Muscle layer of duodenum (tissue), 2 donors: ENCODE measurements around the gene SNAPC1.
"Not testable (repeated sequence)": the region's sequence is repeated elsewhere in the genome, so short reads cannot be mapped to it uniquely, and the experiment has no call there.

Experiments
- H3K27ac ChIP-seq: one replicate; pipeline ENCODE4 v1.7.0; 2013; ENCODE audit warnings: mild to moderate bottlenecking, low read length
- H3K27me3 ChIP-seq: one replicate; pipeline ENCODE4 v1.7.0; 2013; ENCODE audit warnings: low read depth, mild to moderate bottlenecking, control low read depth, low read length
- H3K36me3 ChIP-seq, 2 donors: one replicate each; pipeline ENCODE4 v1.7.0; 2013; ENCODE audit warnings: low read length in 2 of 2, control low read depth in 1 of 2, mild to moderate bottlenecking in 1 of 2; ENCODE audit not compliant: insufficient read depth in 2 of 2, control insufficient read depth in 1 of 2
- H3K4me1 ChIP-seq, 2 donors: one replicate each; pipeline ENCODE4 v1.7.0; 2013; ENCODE audit warnings: low read length in 2 of 2, mild to moderate bottlenecking in 2 of 2, control low read depth in 1 of 2, moderate library complexity in 1 of 2; ENCODE audit not compliant: insufficient read depth in 2 of 2, control insufficient read depth in 1 of 2
- H3K4me3 ChIP-seq, 2 donors: one replicate each; pipeline ENCODE4 v1.7.0; 2013; ENCODE audit warnings: low read length in 2 of 2, low read depth in 1 of 2, mild to moderate bottlenecking in 1 of 2
- H3K9me3 ChIP-seq, 2 donors: one replicate each; pipeline ENCODE4 v1.7.0; 2013; ENCODE audit warnings: low read length in 2 of 2, control low read depth in 1 of 2, mild to moderate bottlenecking in 1 of 2; ENCODE audit not compliant: control insufficient read depth in 1 of 2
- donor health status: healthy.

Gene SNAPC1

GRCh38 chr14:61733972-61734371, 28.2 kb upstream of the SNAPC1 start:
- Histone ChIP-seq H3K4me1 (no peaks in the 10 kb centered on the region), H3K9me3 (no peaks in the 10 kb centered on the region), H3K36me3 (peaks cover 56 to 69% of the 10 kb centered on the region in 2 donors), H3K27ac (no peak overlapping the region), H3K4me3 (no peak overlapping the region), H3K27me3 (no peaks in the 10 kb centered on the region)

- Histone ChIP-seq H3K36me3 (peaks cover 74 to 78% of the 10 kb centered on the region in 2 donors), H3K9me3 (no peaks in the 10 kb centered on the region)
These were observed 25.5 kb upstream of the SNAPC1 start for GRCh38 chr14:61736751-61737150.

GRCh38 chr14:61737915-61738314, 24.3 kb upstream of the SNAPC1 start:
- Histone ChIP-seq H3K9me3 (no peaks in the 10 kb centered on the region), H3K27me3 (no peaks in the 10 kb centered on the region), H3K4me1 (no peaks in the 10 kb centered on the region), H3K36me3 (peaks cover 75 to 77% of the 10 kb centered on the region in 2 donors), H3K4me3 (no peak overlapping the region), H3K27ac (no peak overlapping the region)

More at GRCh38 chr14:61736751-61737150, 25.5 kb upstream of the SNAPC1 start:
- H3K27me3 ChIP-seq: no peaks in the 10 kb centered on the region
- H3K4me3 ChIP-seq: no peak overlapping the region
- H3K27ac ChIP-seq: no peak overlapping the region
- no peaks in the 10 kb centered on the region for H3K4me1 ChIP-seq

GRCh38 chr14:61739133-61739532, 23.1 kb upstream of the SNAPC1 start:
- Histone ChIP-seq H3K4me3 (no peak overlapping the region), H3K9me3 (no peaks in the 10 kb centered on the region), H3K27ac (no peak overlapping the region), H3K36me3 (peaks cover 69 to 75% of the 10 kb centered on the region in 2 donors), H3K27me3 (no peaks in the 10 kb centered on the region), H3K4me1 (no peaks in the 10 kb centered on the region)

- no peaks in the 10 kb centered on the region for H3K9me3 ChIP-seq
These were observed 19.8 kb upstream of the SNAPC1 start for GRCh38 chr14:61742371-61742770.

GRCh38 chr14:61744238-61744637, 18.0 kb upstream of the SNAPC1 start:
- no peak overlapping the region for H3K27ac ChIP-seq
- no peak overlapping the region for H3K4me3 ChIP-seq
- H3K4me1 ChIP-seq: peaks cover 0 to 2% of the 10 kb centered on the region in 2 donors
- H3K9me3 ChIP-seq: no peaks in the 10 kb centered on the region
- peaks cover 54 to 72% of the 10 kb centered on the region in 2 donors for H3K36me3 ChIP-seq
- no peaks in the 10 kb centered on the region for H3K27me3 ChIP-seq

More at GRCh38 chr14:61742371-61742770, 19.8 kb upstream of the SNAPC1 start:
- Histone ChIP-seq H3K27me3 (no peaks in the 10 kb centered on the region), H3K4me3 (no peak overlapping the region), H3K27ac (no peak overlapping the region), H3K36me3 (peaks cover 62 to 75% of the 10 kb centered on the region in 2 donors), H3K4me1 (no peaks in the 10 kb centered on the region)

GRCh38 chr14:61746346-61746745, 15.9 kb upstream of the SNAPC1 start:
- not testable (repeated sequence) for H3K27ac ChIP-seq, H3K4me3 ChIP-seq, H3K9me3 ChIP-seq, H3K27me3 ChIP-seq, H3K4me1 ChIP-seq
- peaks cover 37 to 61% of the 10 kb centered on the region in 2 donors for H3K36me3 ChIP-seq

- H3K9me3 ChIP-seq: no peaks in the 10 kb centered on the region
- H3K4me3 ChIP-seq: no peak overlapping the region
- peaks cover 33 to 56% of the 10 kb centered on the region in 2 donors for H3K36me3 ChIP-seq
- peaks cover 2 to 4% of the 10 kb centered on the region in 2 donors for H3K4me1 ChIP-seq
- no peaks in the 10 kb centered on the region for H3K27me3 ChIP-seq
- no peak overlapping the region for H3K27ac ChIP-seq
These were observed 15.3 kb upstream of the SNAPC1 start for GRCh38 chr14:61746881-61747280.

- Histone ChIP-seq H3K36me3 (peaks cover 29 to 52% of the 10 kb centered on the region in 2 donors), H3K4me1 (peaks cover 2 to 7% of the 10 kb centered on the region in 2 donors)
These were observed 14.9 kb upstream of the SNAPC1 start for GRCh38 chr14:61747342-61747741.

GRCh38 chr14:61749264-61749663, 13.0 kb upstream of the SNAPC1 start:
- peaks cover 2 to 7% of the 10 kb centered on the region in 2 donors for H3K4me1 ChIP-seq
- H3K9me3 ChIP-seq: no peaks in the 10 kb centered on the region
- peaks cover 27 to 37% of the 10 kb centered on the region in 2 donors for H3K36me3 ChIP-seq
- no peak overlapping the region for H3K27ac ChIP-seq
- no peaks in the 10 kb centered on the region for H3K27me3 ChIP-seq
- H3K4me3 ChIP-seq: no peak overlapping the region

More at GRCh38 chr14:61747342-61747741, 14.9 kb upstream of the SNAPC1 start:
- no peak overlapping the region for H3K4me3 ChIP-seq
- no peak overlapping the region for H3K27ac ChIP-seq
- H3K9me3 ChIP-seq: no peaks in the 10 kb centered on the region
- no peaks in the 10 kb centered on the region for H3K27me3 ChIP-seq

- peaks cover 23 to 34% of the 10 kb centered on the region in 2 donors for H3K36me3 ChIP-seq
- no peak overlapping the region for H3K27ac ChIP-seq
- H3K4me3 ChIP-seq: no peak overlapping the region
- H3K4me1 ChIP-seq: peaks cover 2 to 7% of the 10 kb centered on the region in 2 donors
- no peaks in the 10 kb centered on the region for H3K27me3 ChIP-seq
- no peaks in the 10 kb centered on the region for H3K9me3 ChIP-seq
These were observed 12.4 kb upstream of the SNAPC1 start for GRCh38 chr14:61749867-61750266.
